GM21528 (cell line): Measurements from ENCODE around the gene CTNNBIP1.
"Not testable (repeated sequence)": the region's sequence is repeated elsewhere in the genome, so short reads cannot be mapped to it uniquely, and the experiment has no call there.

Experiments
- ATAC-seq: cut with Tn5 transposase; IDR thresholded peaks from one replicate; pipeline ENCODE4 v1.9.1; 2021; ENCODE audit warnings: mild to moderate bottlenecking, moderate library complexity; ENCODE audit not compliant: unreplicated experiment, low FRiP score

Gene CTNNBIP1

GRCh38 chr1:9811239-9811966, 98.7 kb downstream of the CTNNBIP1 start:
- no peak for ATAC-seq

DNA sequence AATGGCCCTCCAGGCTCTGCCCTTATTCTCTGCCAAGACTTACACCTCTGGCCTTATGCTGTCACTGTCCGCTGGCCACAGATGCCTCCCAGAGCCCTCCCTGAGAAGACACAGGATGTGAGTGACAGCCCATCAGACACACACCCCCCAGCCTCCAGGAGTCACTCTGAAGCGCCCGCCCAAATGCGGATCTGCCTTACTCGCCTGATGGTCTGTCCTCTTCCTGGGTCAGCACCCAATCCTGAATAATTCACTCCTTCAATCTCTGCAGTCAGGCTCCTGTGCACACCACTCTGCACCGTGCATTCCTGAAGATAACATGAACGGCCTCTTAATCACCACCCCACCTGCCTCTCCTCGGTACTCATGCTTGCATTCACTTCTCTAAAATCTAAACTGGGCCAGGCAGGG, 101.0 kb downstream of the CTNNBIP1 start:
- no peak for ATAC-seq

DNA sequence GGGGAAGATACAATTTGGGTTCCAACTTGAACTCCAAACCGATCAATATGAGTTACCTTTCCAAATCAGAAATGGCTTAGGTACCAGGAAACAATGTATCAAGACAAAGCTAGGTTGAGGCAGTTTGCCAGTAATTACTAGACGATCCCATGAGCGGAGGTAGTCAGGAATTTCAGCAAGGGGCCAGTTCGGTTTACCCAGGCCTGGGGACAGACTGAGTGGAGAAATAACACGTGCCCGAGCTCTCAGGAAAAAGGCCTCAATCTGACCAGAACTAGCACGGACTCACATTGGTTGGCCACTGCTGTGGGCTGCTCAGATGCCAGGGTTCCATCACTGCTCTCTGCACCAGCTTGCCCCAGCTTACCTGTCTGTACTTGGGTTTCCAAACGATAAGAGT, 101.6 kb downstream of the CTNNBIP1 start:
- no peak for ATAC-seq

GRCh38 chr1:9807541-9807940, 102.5 kb downstream of the CTNNBIP1 start:
- ATAC-seq: no peak

DNA sequence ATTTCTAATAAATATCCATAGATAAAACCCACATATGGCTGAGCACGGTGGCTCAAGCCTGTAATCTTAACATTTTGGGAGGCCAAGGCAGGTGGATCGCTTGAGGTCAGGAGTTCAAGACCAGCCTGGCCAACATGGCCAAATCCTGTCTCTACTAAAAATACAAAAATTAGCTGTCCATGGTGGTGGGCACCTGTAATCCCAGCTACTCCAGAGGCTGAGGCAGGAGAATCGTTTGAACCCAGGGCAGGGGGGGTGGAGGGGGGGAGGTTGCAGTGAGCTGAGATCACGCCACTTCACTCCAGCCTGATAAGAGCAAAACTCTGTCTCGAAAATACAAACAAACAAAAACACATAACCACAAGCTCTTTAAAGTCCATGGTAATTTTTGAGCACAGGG, 104.1 kb downstream of the CTNNBIP1 start:
- ATAC-seq: not testable (repeated sequence)

DNA sequence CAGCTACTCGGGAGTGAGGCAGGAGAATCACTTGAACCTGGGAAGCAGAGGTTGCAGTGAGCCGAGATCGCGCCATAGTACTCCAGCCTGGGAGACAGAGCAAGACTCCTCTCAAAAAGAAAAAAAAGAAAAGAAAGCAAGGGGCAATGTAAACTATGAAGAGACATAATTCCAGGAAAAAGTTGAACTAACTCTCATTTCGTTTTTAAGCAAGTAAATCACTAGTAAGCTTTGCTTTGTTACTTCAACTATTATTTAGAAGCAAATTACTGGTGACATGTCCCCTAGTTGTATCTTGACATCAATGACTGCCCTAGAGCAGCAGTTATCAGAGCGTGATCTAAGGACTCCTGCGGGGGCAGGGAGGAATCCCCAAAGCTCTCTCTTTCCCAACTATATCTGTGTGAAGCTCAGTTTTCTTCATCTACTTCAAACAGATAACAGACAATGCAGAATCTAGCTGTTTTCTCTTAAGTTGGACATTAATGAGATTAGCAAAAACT, 105.0 kb downstream of the CTNNBIP1 start:
- no peak for ATAC-seq

- not testable (repeated sequence) for ATAC-seq
These were observed 106.8 kb downstream of the CTNNBIP1 start for GRCh38 chr1:9803003-9803918.

- ATAC-seq: no peak
These were observed 108.2 kb downstream of the CTNNBIP1 start for GRCh38 chr1:9801909-9802308.
